HCT116 (cell line): ENCODE data around the gene ELOVL5.

Experiments
- CEBPB ChIP-seq: IDR thresholded peaks from 2 replicates; pipeline ENCODE4 v1.6.1; 2012; ENCODE audit warnings: low read depth
- CTCF ChIP-seq, 3 experiments: fragments of 200-600 bp in 1 of 3; sonication (generic) in 1 of 3; IDR thresholded peaks in 2 of 3; conservative IDR thresholded peaks in 1 of 3; 2 replicates each; pipeline ENCODE4 v1.5.1; 2012 to 2017; ENCODE audit warnings: low read depth in 2 of 3, low read length in 2 of 3, antibody characterized with exemption in 1 of 3, borderline replicate concordance in 1 of 3, control low read depth in 1 of 3, mild to moderate bottlenecking in 1 of 3, mixed read lengths in 1 of 3, mixed run types in 1 of 3, moderate library complexity in 1 of 3; ENCODE audit not compliant: insufficient read depth in 1 of 3
- EGR1 ChIP-seq: IDR thresholded peaks from 2 replicates; pipeline ENCODE4 v1.6.1; 2012; ENCODE audit warnings: low read depth
- EZH2 ChIP-seq: fragments of 200-600 bp; sonication (generic); IDR thresholded peaks from 2 replicates; pipeline ENCODE4 v1.6.1; 2017; ENCODE audit warnings: antibody characterized with exemption, mixed run types
- EZH2phosphoT487 ChIP-seq: fragments of 200-600 bp; IDR thresholded peaks from 2 replicates; pipeline ENCODE4 v1.6.1; 2018; ENCODE audit warnings: antibody characterized with exemption, borderline replicate concordance
- FOSL1 ChIP-seq: IDR thresholded peaks from 2 replicates; pipeline ENCODE4 v1.6.1; 2012; ENCODE audit warnings: low read depth
- JUND ChIP-seq: IDR thresholded peaks from 2 replicates; pipeline ENCODE4 v1.6.1; 2012
- MAX ChIP-seq: IDR thresholded peaks from 2 replicates; pipeline ENCODE4 v1.6.1; 2012
- POLR2A ChIP-seq: IDR thresholded peaks from 2 replicates; pipeline ENCODE4 v1.7.0; 2011; ENCODE audit warnings: borderline replicate concordance; ENCODE audit not compliant: insufficient read depth, insufficient read length; ENCODE audit errors: extremely low read depth
- POLR2AphosphoS5 ChIP-seq: IDR thresholded peaks from 2 replicates; pipeline ENCODE4 v1.6.1; 2011; ENCODE audit warnings: mild to moderate bottlenecking, low read depth, low read length, moderate library complexity
- REST ChIP-seq: IDR thresholded peaks from 2 replicates; pipeline ENCODE4 v1.6.1; 2012; ENCODE audit warnings: low read depth
- TCF7L2 ChIP-seq: IDR thresholded peaks from 2 replicates; pipeline ENCODE4 v1.7.0; 2011; ENCODE audit warnings: borderline replicate concordance, inconsistent platforms; ENCODE audit not compliant: insufficient read depth, insufficient read length; ENCODE audit errors: extremely low read depth
- ZNF274 ChIP-seq: fragments of 200-500 bp; sonication (Bioruptor generic); IDR thresholded peaks from 2 replicates; pipeline ENCODE4 v1.6.1; 2014; ENCODE audit warnings: mild to moderate bottlenecking, low read depth, low read length, inconsistent platforms

- no peak for TF ChIP-seq CTCF (IDR thresholded peaks at IDR 0.05 in 2 of 3, conservative IDR thresholded peaks at IDR 0.05 in 1 of 3; ENCODE audit: borderline replicate concordance in 1 of 3, insufficient read depth in 1 of 3, low read depth in 2 of 3, low read length in 2 of 3)
- TF ChIP-seq CEBPB: no peak
- no peak for TF ChIP-seq POLR2A
- TF ChIP-seq POLR2AphosphoS5: no peak
- TF ChIP-seq EZH2phosphoT487: no peak
- TF ChIP-seq ZNF274: no peak
- no peak for TF ChIP-seq JUND
- no peak for TF ChIP-seq EZH2
- TF ChIP-seq FOSL1: no peak
- TF ChIP-seq REST: no peak
- no peak for TF ChIP-seq EGR1
- TF ChIP-seq MAX: no peak
- no peak for TF ChIP-seq TCF7L2
These were observed 501 bp upstream of the ELOVL5 start for GRCh38 chr6:53349209-53349693.
